HCT116 (cell line): ENCODE data around the gene MRPL36. TPM values are rescaled to one million over a fixed set of nuclear protein-coding genes. Genes with fewer than 3 reads are reported as not detected.

ENCODE experiments used
- ATAC-seq: fragments of 200-7000 bp; cut with Tn5 transposase; 2 replicates; pipeline ENCODE4 v1.9.1; 2020; ENCODE audit warnings: mild to moderate bottlenecking, moderate library complexity
- BruUV-seq: library from RNA; stranded (reverse); fragments of 400-500 nt; replicated peaks from 2 replicates; lab custom pipeline; 2021; lab: Mats Ljungman, UMichigan
- CTCF ChIA-PET: fragments of 300-600 bp; sonication (Branson Sonifier 250); formaldehyde crosslinking; loops from one replicate; lab custom pipeline; 2021; ENCODE audit warnings: antibody characterized with exemption; lab: Charles Lee
- POLR2A ChIA-PET: fragments of 300-600, 350-600 bp; sonication (Branson Sonifier 250); formaldehyde crosslinking; loops from one replicate; lab custom pipeline; 2021; ENCODE audit warnings: antibody characterized with exemption; lab: Charles Lee
- RAD21 ChIA-PET, 2 experiments: fragments of 300-600 bp; sonication (Branson Sonifier 250); formaldehyde crosslinking; loops; one replicate each; lab custom pipeline; 2023; ENCODE audit warnings: low total read pairs in 2 of 2; ENCODE audit not compliant: uncharacterized antibody in 2 of 2, unreplicated experiment in 2 of 2, low non-redundant PET in 1 of 2; lab: Charles Lee
- DNase-seq: peaks from one replicate; pipeline ENCODE4 v3.0.0-alpha.2; 2010; ENCODE audit warnings: low read depth, low spot score
- H2AFZ ChIP-seq: fragments of 200-600 bp; shearing (Covaris generic), sonication (generic); 2 replicates; pipeline ENCODE4 v1.6.1; 2017; ENCODE audit warnings: low read depth, mixed run types, mixed read lengths, antibody characterized with exemption, low read length; ENCODE audit not compliant: poor library complexity, severe bottlenecking
- H3K27ac ChIP-seq: 2 replicates; pipeline ENCODE4 v1.5.1; 2012; ENCODE audit warnings: low read depth, low read length
- H3K27me3 ChIP-seq: fragments of 200-600 bp; sonication (generic); 2 replicates; pipeline ENCODE4 v1.6.1; 2016; ENCODE audit warnings: mixed run types, low read length, mixed read lengths; ENCODE audit not compliant: insufficient read depth
- H3K36me3 ChIP-seq, 2 experiments: fragments of 200-500 bp in 1 of 2; fragments of 200-600 bp in 1 of 2; sonication (Bioruptor generic) in 1 of 2; sonication (generic) in 1 of 2; 2 replicates each; pipeline versions ENCODE4 v1.5.1 to v1.6.1; 2014 to 2016; ENCODE audit warnings: low read length in 2 of 2, inconsistent platforms in 1 of 2, mixed read lengths in 1 of 2, mixed run types in 1 of 2; ENCODE audit not compliant: insufficient read depth in 2 of 2, control insufficient read depth in 1 of 2
- H3K4me1 ChIP-seq, 2 experiments: fragments of 200-600 bp in 1 of 2; sonication (generic) in 1 of 2; 2 replicates each; pipeline versions ENCODE4 v1.5.1 to v1.6.1; 2012 to 2017; ENCODE audit warnings: low read length in 2 of 2, inconsistent platforms in 1 of 2, mild to moderate bottlenecking in 1 of 2, mixed read lengths in 1 of 2, mixed run types in 1 of 2, moderate library complexity in 1 of 2; ENCODE audit not compliant: insufficient read depth in 2 of 2, control insufficient read depth in 1 of 2
- H3K4me2 ChIP-seq: fragments of 200-600 bp; sonication (generic); 2 replicates; pipeline ENCODE4 v1.6.1; 2017; ENCODE audit warnings: mixed run types, low read length, mixed read lengths
- H3K4me3 ChIP-seq, 2 experiments: fragments of 200-600 bp in 1 of 2; sonication (generic) in 1 of 2; replicated peaks in 1 of 2; 2 replicates each; pipeline ENCODE4 v1.5.1; 2011 to 2016; ENCODE audit warnings: low read length in 2 of 2, control low read depth in 1 of 2, low read depth in 1 of 2, mild to moderate bottlenecking in 1 of 2, mixed read lengths in 1 of 2, mixed run types in 1 of 2
- H3K79me2 ChIP-seq: fragments of 200-600 bp; sonication (generic); 2 replicates; pipeline ENCODE4 v1.6.1; 2017; ENCODE audit warnings: mild to moderate bottlenecking, mixed run types, low read length, moderate library complexity, mixed read lengths; ENCODE audit not compliant: insufficient read depth
- H3K9ac ChIP-seq: fragments of 200-600 bp; sonication (generic); 2 replicates; pipeline ENCODE4 v1.6.1; 2016; ENCODE audit warnings: low read length, mixed read lengths
- H3K9me2 ChIP-seq: fragments of 200-600 bp; sonication (generic), shearing (Covaris generic); 2 replicates; pipeline ENCODE4 v1.6.1; 2017; ENCODE audit warnings: mixed run types, mild to moderate bottlenecking, moderate library complexity; ENCODE audit not compliant: insufficient read depth
- H3K9me3 ChIP-seq, 2 experiments: fragments of 200-500 bp in 1 of 2; fragments of 200-600 bp in 1 of 2; sonication (Bioruptor generic) in 1 of 2; sonication (generic) in 1 of 2; 2 replicates each; pipeline ENCODE4 v1.6.1; 2014 to 2017; ENCODE audit warnings: low read length in 2 of 2, mixed read lengths in 2 of 2, inconsistent platforms in 1 of 2, low read depth in 1 of 2, mild to moderate bottlenecking in 1 of 2, mixed run types in 1 of 2, moderate library complexity in 1 of 2; ENCODE audit not compliant: control insufficient read depth in 1 of 2, insufficient read depth in 1 of 2
- H4K20me1 ChIP-seq: fragments of 200-600 bp; sonication (generic), shearing (Covaris generic); 2 replicates; pipeline ENCODE4 v1.6.1; 2017; ENCODE audit warnings: mixed run types, mild to moderate bottlenecking, moderate library complexity; ENCODE audit not compliant: insufficient read depth
- ATF3 ChIP-seq: IDR thresholded peaks from 2 replicates; pipeline ENCODE4 v1.6.1; 2012
- CEBPB ChIP-seq: IDR thresholded peaks from 2 replicates; pipeline ENCODE4 v1.6.1; 2012; ENCODE audit warnings: low read depth
- CTCF ChIP-seq, 3 experiments: fragments of 200-600 bp in 1 of 3; sonication (generic) in 1 of 3; IDR thresholded peaks in 2 of 3; conservative IDR thresholded peaks in 1 of 3; 2 replicates each; pipeline ENCODE4 v1.5.1; 2012 to 2017; ENCODE audit warnings: low read depth in 2 of 3, low read length in 2 of 3, antibody characterized with exemption in 1 of 3, borderline replicate concordance in 1 of 3, control low read depth in 1 of 3, mild to moderate bottlenecking in 1 of 3, mixed read lengths in 1 of 3, mixed run types in 1 of 3, moderate library complexity in 1 of 3; ENCODE audit not compliant: insufficient read depth in 1 of 3
- ELF1 ChIP-seq: IDR thresholded peaks from 2 replicates; pipeline ENCODE4 v1.6.1; 2012; ENCODE audit warnings: low read depth, borderline replicate concordance
- EZH2 ChIP-seq: fragments of 200-600 bp; sonication (generic); IDR thresholded peaks from 2 replicates; pipeline ENCODE4 v1.6.1; 2017; ENCODE audit warnings: antibody characterized with exemption, mixed run types
- EZH2phosphoT487 ChIP-seq: fragments of 200-600 bp; IDR thresholded peaks from 2 replicates; pipeline ENCODE4 v1.6.1; 2018; ENCODE audit warnings: antibody characterized with exemption, borderline replicate concordance
- JUND ChIP-seq: IDR thresholded peaks from 2 replicates; pipeline ENCODE4 v1.6.1; 2012
- POLR2A ChIP-seq: IDR thresholded peaks from 2 replicates; pipeline ENCODE4 v1.7.0; 2011; ENCODE audit warnings: borderline replicate concordance; ENCODE audit not compliant: insufficient read depth, insufficient read length; ENCODE audit errors: extremely low read depth
- RAD21 ChIP-seq: IDR thresholded peaks from 2 replicates; pipeline ENCODE4 v1.6.1; 2012; ENCODE audit warnings: low read depth, mild to moderate bottlenecking
- REST ChIP-seq: IDR thresholded peaks from 2 replicates; pipeline ENCODE4 v1.6.1; 2012; ENCODE audit warnings: low read depth
- SIN3A ChIP-seq: IDR thresholded peaks from 2 replicates; pipeline ENCODE4 v1.6.1; 2012; ENCODE audit warnings: low read depth
- SP1 ChIP-seq: IDR thresholded peaks from 2 replicates; pipeline ENCODE4 v1.6.1; 2012; ENCODE audit warnings: low read depth
- YY1 ChIP-seq: IDR thresholded peaks from 2 replicates; pipeline ENCODE4 v1.6.1; 2011; ENCODE audit warnings: low read length, low read depth, moderate library complexity, mild to moderate bottlenecking; ENCODE audit not compliant: insufficient replicate concordance; ENCODE audit errors: extremely low read depth
- ZBTB33 ChIP-seq: IDR thresholded peaks from 2 replicates; pipeline ENCODE4 v1.6.1; 2011; ENCODE audit warnings: mild to moderate bottlenecking, low read length, moderate library complexity; ENCODE audit not compliant: insufficient replicate concordance; ENCODE audit errors: extremely low read depth
- ZFX ChIP-seq: fragments of 450-650 bp; IDR thresholded peaks from 2 replicates; pipeline ENCODE4 v1.6.1; 2017
- ZNF274 ChIP-seq: fragments of 200-500 bp; sonication (Bioruptor generic); IDR thresholded peaks from 2 replicates; pipeline ENCODE4 v1.6.1; 2014; ENCODE audit warnings: mild to moderate bottlenecking, low read depth, low read length, inconsistent platforms
- intact Hi-C: fragments of 100-400 bp; cut with micrococcal nuclease; formaldehyde crosslinking; loops from 2 replicates; pipeline ENCODE4 v1.10.0; 2022
- total RNA-seq: library from RNA; stranded (reverse); gene quantifications from one replicate; pipeline ENCODE4 v1.2.1, GENCODE V29; 2021; ENCODE audit not compliant: unreplicated experiment

Gene MRPL36
- total RNA-seq, 1 experiment from 2014 or later = 71.9 TPM

GRCh38 chr5:1819458-1819857 lies 19.8 kb upstream of the MRPL36 start:
- Histone ChIP-seq H3K4me3 (no peak overlapping the region), H3K36me3 (peaks cover 19 to 44% of the 10 kb centered on the region in 2 experiments; a peak in 3 of 4 replicates), H3K27me3 (no peaks in the 10 kb centered on the region), H3K4me1 (no peaks in the 10 kb centered on the region), H3K9ac (no peak overlapping the region), H3K27ac (no peak overlapping the region), H2AFZ (no peak overlapping the region), H3K4me2 (no peak overlapping the region), H3K9me3 (no peaks in the 10 kb centered on the region), H3K9me2 (no peaks in the 10 kb centered on the region), H3K79me2 (peaks cover 22% of the 10 kb centered on the region), H4K20me1 (no peaks in the 10 kb centered on the region)
- RAD21 ChIA-PET = no interaction called here
- ATAC-seq = no peak
- POLR2A ChIA-PET = no interaction called here
- DNase-seq = no peak
- CTCF ChIA-PET = no interaction called here
- BruUV-seq = no TSS peak
- intact Hi-C loops = no loop called here
- no peak for TF ChIP-seq ATF3
- TF ChIP-seq POLR2A = no peak
- no peak for TF ChIP-seq JUND
- TF ChIP-seq ZBTB33 = no peak
- TF ChIP-seq EZH2phosphoT487 = no peak
- TF ChIP-seq YY1 = no peak
- no peak for TF ChIP-seq ZFX
- TF ChIP-seq ZNF274 = no peak
- TF ChIP-seq ELF1 = no peak
- no peak for TF ChIP-seq CEBPB
- no peak for TF ChIP-seq REST
- no peak for TF ChIP-seq EZH2
- TF ChIP-seq RAD21 = no peak
- TF ChIP-seq SIN3A = no peak
- TF ChIP-seq SP1 = no peak
- no peak for TF ChIP-seq CTCF (IDR thresholded peaks at IDR 0.05 in 2 of 3, conservative IDR thresholded peaks at IDR 0.05 in 1 of 3; ENCODE audit: borderline replicate concordance in 1 of 3, insufficient read depth in 1 of 3, low read depth in 2 of 3, low read length in 2 of 3)
